SK-N-SH (cell line): Measurements from ENCODE around the gene HS3ST5. TPM values are rescaled to one million over a fixed set of nuclear protein-coding genes. Genes with fewer than 3 reads are reported as not detected.

ENCODE experiments used
- CTCF ChIA-PET: fragments of 300-600, 350-600 bp; formaldehyde crosslinking; extraction: SDS; loops from one replicate; lab custom pipeline; 2021; lab: Yijun Ruan, JAX
- POLR2A ChIA-PET: fragments of 350-600 bp; sonication (Branson Sonifier 250); formaldehyde crosslinking; extraction: SDS; loops from one replicate; lab custom pipeline; 2020; ENCODE audit warnings: antibody characterized with exemption, inconsistent platforms; lab: Yijun Ruan, JAX
- DNase-seq: peaks from one replicate; pipeline ENCODE4 v3.0.0; 2012
- H2AFZ ChIP-seq: fragments of 200-600 bp; sonication (generic); 2 replicates; pipeline ENCODE4 v1.8.1; 2016; ENCODE audit warnings: antibody characterized with exemption, mild to moderate bottlenecking, low read depth
- H3F3A ChIP-seq: fragments of 200-600 bp; sonication (generic); replicated peaks from 2 replicates; pipeline ENCODE3; 2016; ENCODE audit warnings: antibody characterized with exemption, mild to moderate bottlenecking; ENCODE audit not compliant: insufficient read depth
- H3K27ac ChIP-seq, 2 experiments: fragments of 200-500 bp in 1 of 2; fragments of 200-600 bp in 1 of 2; sonication (Bioruptor generic) in 1 of 2; sonication (generic), shearing (Covaris generic) in 1 of 2; 2 replicates each; pipeline versions ENCODE4 v1.5.1 to v1.6.1; 2014 to 2016; ENCODE audit warnings: low read depth in 2 of 2, inconsistent platforms in 1 of 2, low read length in 1 of 2, mild to moderate bottlenecking in 1 of 2, mixed read lengths in 1 of 2
- H3K27me3 ChIP-seq: fragments of 200-600 bp; sonication (generic), shearing (Covaris generic); 2 replicates; pipeline ENCODE4 v1.6.1; 2016; ENCODE audit warnings: mixed run types; ENCODE audit not compliant: insufficient read depth
- H3K36me3 ChIP-seq, 2 experiments: fragments of 200-500 bp in 1 of 2; fragments of 200-600 bp in 1 of 2; sonication (Bioruptor generic) in 1 of 2; sonication (generic) in 1 of 2; replicated peaks in 1 of 2; 2 replicates each; pipeline versions ENCODE3 to v1.5.1; 2014 to 2016; ENCODE audit warnings: low read length in 1 of 2, mild to moderate bottlenecking in 1 of 2; ENCODE audit not compliant: insufficient read depth in 2 of 2, control insufficient read depth in 1 of 2
- H3K4me1 ChIP-seq, 2 experiments: fragments of 200-500 bp in 1 of 2; fragments of 200-600 bp in 1 of 2; sonication (Bioruptor generic) in 1 of 2; sonication (generic), shearing (Covaris generic) in 1 of 2; 2 replicates each; pipeline versions ENCODE4 v1.5.1 to v1.6.1; 2014 to 2016; ENCODE audit warnings: low read depth in 1 of 2, low read length in 1 of 2, mixed run types in 1 of 2; ENCODE audit not compliant: insufficient read depth in 2 of 2, control insufficient read depth in 1 of 2
- H3K4me2 ChIP-seq: fragments of 200-600 bp; sonication (generic), shearing (Covaris generic); 2 replicates; pipeline ENCODE4 v1.6.1; 2017; ENCODE audit warnings: mixed run types
- H3K4me3 ChIP-seq, 2 experiments: fragments of 200-500 bp in 1 of 2; fragments of 200-600 bp in 1 of 2; sonication (Bioruptor generic) in 1 of 2; sonication (generic), shearing (Covaris generic) in 1 of 2; 2 replicates each; pipeline versions ENCODE4 v1.5.1 to v1.8.1; 2014 to 2016; ENCODE audit warnings: low read depth in 2 of 2, inconsistent platforms in 1 of 2, low read length in 1 of 2, mild to moderate bottlenecking in 1 of 2, mixed read lengths in 1 of 2, moderate library complexity in 1 of 2
- H3K79me2 ChIP-seq: fragments of 200-600 bp; sonication (generic); 2 replicates; pipeline ENCODE4 v1.8.1; 2017; ENCODE audit warnings: mild to moderate bottlenecking; ENCODE audit not compliant: insufficient read depth
- H3K9ac ChIP-seq: fragments of 200-600 bp; sonication (generic); 2 replicates; pipeline ENCODE4 v1.6.1; 2017; ENCODE audit warnings: mixed run types
- H3K9me2 ChIP-seq: fragments of 200-600 bp; sonication (generic); 2 replicates; pipeline ENCODE4 v1.6.1; 2017; ENCODE audit warnings: mixed run types
- H3K9me3 ChIP-seq: fragments of 200-600 bp; sonication (generic); 2 replicates; pipeline ENCODE4 v1.6.1; 2017; ENCODE audit warnings: mixed run types, mild to moderate bottlenecking, moderate library complexity
- H4K20me1 ChIP-seq: fragments of 200-600 bp; sonication (generic); 2 replicates; pipeline ENCODE4 v1.6.1; 2017; ENCODE audit warnings: mild to moderate bottlenecking, mixed run types; ENCODE audit not compliant: insufficient read depth
- CHD2 ChIP-seq: fragments of 150-350 bp; IDR thresholded peaks from 2 replicates; pipeline ENCODE4 v1.6.1; 2018; ENCODE audit warnings: low read length; ENCODE audit not compliant: partially characterized antibody
- EP300 ChIP-seq, 2 experiments: IDR thresholded peaks; 2 replicates each; pipeline versions ENCODE4 v1.4.0 to v1.6.1; 2012; ENCODE audit warnings: borderline replicate concordance in 1 of 2, low read depth in 1 of 2, low read length in 1 of 2
- EZH2phosphoT487 ChIP-seq: fragments of 200-600 bp; sonication (generic); IDR thresholded peaks from 2 replicates; pipeline ENCODE4 v1.6.1; 2017; ENCODE audit warnings: low read depth, mixed run types, mild to moderate bottlenecking, antibody characterized with exemption, moderate library complexity, borderline replicate concordance
- FOXJ3 ChIP-seq: sonication (generic); formaldehyde crosslinking; IDR thresholded peaks from 2 replicates; pipeline ENCODE4 v1.5.1; 2020; ENCODE audit warnings: mild to moderate bottlenecking, missing genetic modification reagents
- FOXM1 ChIP-seq: IDR thresholded peaks from 2 replicates; pipeline ENCODE4 v1.4.0; 2012; ENCODE audit warnings: low read depth, mild to moderate bottlenecking
- GABPA ChIP-seq: IDR thresholded peaks from 2 replicates; pipeline ENCODE4 v1.4.0; 2012; ENCODE audit warnings: low read depth, mild to moderate bottlenecking
- JUND ChIP-seq: IDR thresholded peaks from 2 replicates; pipeline ENCODE4 v1.4.0; 2012
- MEF2A ChIP-seq: IDR thresholded peaks from 2 replicates; pipeline ENCODE4 v1.4.0; 2012; ENCODE audit warnings: low read depth, borderline replicate concordance
- MXI1 ChIP-seq: IDR thresholded peaks from 2 replicates; pipeline ENCODE4 v1.6.1; 2012; ENCODE audit warnings: mild to moderate bottlenecking, low read depth, low read length, improper control_type of control experiment
- POLR2AphosphoS5 ChIP-seq: IDR thresholded peaks from 2 replicates; pipeline ENCODE4 v1.6.1; 2012; ENCODE audit warnings: low read depth, low read length
- RAD21 ChIP-seq: IDR thresholded peaks from 2 replicates; pipeline ENCODE4 v1.6.1; 2012; ENCODE audit warnings: mild to moderate bottlenecking, low read length
- RXRA ChIP-seq: IDR thresholded peaks from 2 replicates; pipeline ENCODE4 v1.4.0; 2012; ENCODE audit warnings: low read depth, mild to moderate bottlenecking, borderline replicate concordance
- SMC3 ChIP-seq: IDR thresholded peaks from 2 replicates; pipeline ENCODE4 v1.6.1; 2012; ENCODE audit warnings: low read depth, low read length, improper control_type of control experiment
- TAF1 ChIP-seq: IDR thresholded peaks from 2 replicates; pipeline ENCODE4 v1.6.1; 2012; ENCODE audit warnings: low read depth, mild to moderate bottlenecking, low read length, moderate library complexity, borderline replicate concordance
- TEAD4 ChIP-seq: IDR thresholded peaks from 2 replicates; pipeline ENCODE4 v1.4.0; 2012; ENCODE audit warnings: mild to moderate bottlenecking, borderline replicate concordance; ENCODE audit not compliant: insufficient read depth
- YY1 ChIP-seq: IDR thresholded peaks from 2 replicates; pipeline ENCODE4 v1.4.0; 2012; ENCODE audit warnings: low read depth, mild to moderate bottlenecking
- whole genome bisulfite sequencing: methylation state at CpG from one replicate; pipeline ENCODE4 v1.1.6; 2017; ENCODE audit warnings: low lambda C conversion rate; 5-methylcytosine and 5-hydroxymethylcytosine counted together
- polyA plus RNA-seq, 3 experiments: library from polyadenylated mRNA; depleted of rRNA; stranded (reverse); fragments of >200 nt; gene quantifications; 2 replicates each; pipeline ENCODE4 v1.2.3, GENCODE V29; 2012
- TF ChIP-seq, protein P1 (sequence below): IDR thresholded peaks from 2 replicates; pipeline ENCODE4; 2012
- TF ChIP-seq, protein P2 (sequence below): IDR thresholded peaks from 2 replicates; pipeline ENCODE4 v1.4.0; 2012; ENCODE audit warnings: low read depth, borderline replicate concordance
- TF ChIP-seq, protein P3 (sequence below): IDR thresholded peaks from 2 replicates; pipeline ENCODE4 v1.6.1; 2012; ENCODE audit warnings: mild to moderate bottlenecking, low read depth, low read length, moderate library complexity
- TF ChIP-seq, protein P4 (sequence below): IDR thresholded peaks from 2 replicates; pipeline ENCODE4 v1.4.0; 2012; ENCODE audit warnings: low read depth, borderline replicate concordance

The HS3ST5 gene
- polyA plus RNA-seq, 1 of the 3 experiments (the other 2 are of a cell fraction) = 0.02 TPM

DNA sequence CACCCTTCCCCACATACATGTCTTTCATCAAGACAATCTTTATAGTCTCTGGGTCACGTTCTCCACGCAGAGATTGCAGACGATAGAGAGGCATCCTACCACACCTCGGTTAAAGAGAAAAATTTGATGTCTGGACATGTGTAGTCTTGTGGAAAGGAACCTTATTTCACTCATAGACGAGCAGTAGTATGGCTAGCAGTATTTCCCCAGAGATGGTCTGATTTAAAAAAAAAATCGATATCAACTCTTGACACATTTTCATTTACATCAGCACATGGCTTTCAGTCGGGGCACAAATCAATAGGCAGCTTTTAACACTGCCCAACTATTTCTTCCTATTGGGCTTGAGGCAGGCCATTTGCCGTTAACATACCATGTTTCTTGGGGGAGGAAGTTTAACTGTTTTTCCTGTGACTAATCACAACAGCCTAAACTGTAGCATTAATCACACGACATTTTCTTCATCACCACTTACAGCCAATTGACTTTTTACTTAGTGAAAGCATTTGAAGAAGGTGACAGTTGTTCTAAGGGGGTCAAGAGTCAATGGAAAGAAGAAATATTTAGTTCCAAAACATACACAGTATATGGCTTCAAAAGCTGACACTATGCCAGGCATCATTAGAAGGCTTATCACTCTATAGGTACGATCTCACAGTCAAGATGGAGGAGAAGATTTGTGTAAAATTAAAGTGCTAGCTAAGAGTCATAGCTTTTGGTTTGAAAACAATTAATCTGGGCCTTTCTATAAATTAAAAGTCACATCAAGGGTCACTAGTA lies 242.4 kb downstream of the HS3ST5 start:
- Histone ChIP-seq H3K27me3 (no peaks in the 10 kb centered on the region), H3K9ac (no peak overlapping the region), H3K9me3 (no peaks in the 10 kb centered on the region), H3K4me1 (no peaks in the 10 kb centered on the region), H3K79me2 (no peaks in the 10 kb centered on the region), H3K36me3 (no peaks in the 10 kb centered on the region), H3K4me2 (no peak overlapping the region), H3K9me2 (no peaks in the 10 kb centered on the region), H4K20me1 (no peaks in the 10 kb centered on the region), H3K4me3 (no peak overlapping the region), H3K27ac (no peak overlapping the region), H3F3A (no peaks in the 10 kb centered on the region), H2AFZ (peak overlapping the region; percentile 47; the same call in 1 of the 2 replicates)
- ChIA-PET CTCF (interaction anchor here (1.1 to 1.3 kb wide), 2 partner anchors 8 to 120 kb away, joined by 3 to 5 read pairs; no protein-coding TSS in a partner anchor), POLR2A (no interaction called here)
- 59% methylated on average over 10 of the region's 10 CpGs for WGBS
- TF ChIP-seq, protein P1, sequence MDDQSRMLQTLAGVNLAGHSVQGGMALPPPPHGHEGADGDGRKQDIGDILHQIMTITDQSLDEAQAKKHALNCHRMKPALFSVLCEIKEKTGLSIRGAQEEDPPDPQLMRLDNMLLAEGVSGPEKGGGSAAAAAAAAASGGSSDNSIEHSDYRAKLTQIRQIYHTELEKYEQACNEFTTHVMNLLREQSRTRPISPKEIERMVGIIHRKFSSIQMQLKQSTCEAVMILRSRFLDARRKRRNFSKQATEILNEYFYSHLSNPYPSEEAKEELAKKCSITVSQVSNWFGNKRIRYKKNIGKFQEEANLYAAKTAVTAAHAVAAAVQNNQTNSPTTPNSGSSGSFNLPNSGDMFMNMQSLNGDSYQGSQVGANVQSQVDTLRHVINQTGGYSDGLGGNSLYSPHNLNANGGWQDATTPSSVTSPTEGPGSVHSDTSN = no peak
- TF ChIP-seq CHD2 = no peak
- no peak for TF ChIP-seq EP300 (IDR thresholded peaks at IDR 0.05; ENCODE audit: borderline replicate concordance in 1 of 2, low read depth in 1 of 2, low read length in 1 of 2)
- no peak for TF ChIP-seq MEF2A
- TF ChIP-seq, protein P2, sequence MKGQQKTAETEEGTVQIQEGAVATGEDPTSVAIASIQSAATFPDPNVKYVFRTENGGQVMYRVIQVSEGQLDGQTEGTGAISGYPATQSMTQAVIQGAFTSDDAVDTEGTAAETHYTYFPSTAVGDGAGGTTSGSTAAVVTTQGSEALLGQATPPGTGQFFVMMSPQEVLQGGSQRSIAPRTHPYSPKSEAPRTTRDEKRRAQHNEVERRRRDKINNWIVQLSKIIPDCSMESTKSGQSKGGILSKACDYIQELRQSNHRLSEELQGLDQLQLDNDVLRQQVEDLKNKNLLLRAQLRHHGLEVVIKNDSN = no peak
- TF ChIP-seq RAD21 = no peak
- TF ChIP-seq POLR2AphosphoS5 = no peak
- TF ChIP-seq YY1 = no peak
- TF ChIP-seq MXI1 = no peak
- TF ChIP-seq TEAD4 = no peak
- TF ChIP-seq GABPA = no peak
- TF ChIP-seq EZH2phosphoT487 = no peak
- TF ChIP-seq FOXJ3 (CRISPR knock-in tag) = no peak
- TF ChIP-seq TAF1 = no peak
- DNase-seq = no peak

DNA sequence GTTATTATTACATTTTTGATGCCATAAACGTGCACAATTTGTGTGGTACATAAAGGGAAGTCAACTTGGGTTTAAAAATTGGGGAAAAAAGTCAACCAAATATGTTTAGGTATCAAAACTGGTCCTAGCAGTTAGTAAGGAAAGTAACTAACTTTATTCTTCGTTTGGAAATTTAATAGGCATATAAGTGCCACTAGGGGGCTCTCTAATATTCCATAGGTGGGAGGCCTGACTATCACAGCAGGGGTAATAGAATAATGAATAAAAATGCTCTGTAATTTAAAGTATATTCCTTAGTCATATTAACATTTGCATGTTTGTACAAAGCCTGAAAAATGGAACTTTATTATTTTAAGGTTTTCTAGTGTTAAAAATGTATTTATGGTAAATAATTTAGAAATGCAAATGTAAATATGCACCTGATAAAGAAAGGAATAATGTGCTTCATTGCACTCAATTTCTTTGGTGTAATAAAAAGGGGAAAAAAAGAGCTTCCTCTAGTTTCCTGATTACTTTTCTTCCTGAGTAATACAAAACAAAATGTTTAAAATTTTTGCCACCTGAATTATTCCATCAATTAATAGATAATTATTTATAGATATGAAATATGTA lies 246.2 kb downstream of the HS3ST5 start:
- Histone ChIP-seq H3K4me1 (no peaks in the 10 kb centered on the region), H3K4me2 (no peak overlapping the region), H2AFZ (no peak overlapping the region), H3K9me2 (no peaks in the 10 kb centered on the region), H3K9ac (no peak overlapping the region), H3K27ac (no peak overlapping the region), H3K9me3 (no peaks in the 10 kb centered on the region), H3K79me2 (no peaks in the 10 kb centered on the region), H4K20me1 (no peaks in the 10 kb centered on the region), H3F3A (no peaks in the 10 kb centered on the region), H3K27me3 (no peaks in the 10 kb centered on the region), H3K36me3 (no peaks in the 10 kb centered on the region), H3K4me3 (no peak overlapping the region)
- POLR2A ChIA-PET = no interaction called here
- CTCF ChIA-PET = interaction anchor here (0.6 to 3.0 kb wide), 14 partner anchors 12 to 1981 kb away, joined by 3 to 28 read pairs (median 4); no protein-coding TSS in a partner anchor
- 0% methylated on average over 2 of the region's 2 CpGs for WGBS
- peak; percentile 56 for DNase-seq
- TF ChIP-seq, protein P3, sequence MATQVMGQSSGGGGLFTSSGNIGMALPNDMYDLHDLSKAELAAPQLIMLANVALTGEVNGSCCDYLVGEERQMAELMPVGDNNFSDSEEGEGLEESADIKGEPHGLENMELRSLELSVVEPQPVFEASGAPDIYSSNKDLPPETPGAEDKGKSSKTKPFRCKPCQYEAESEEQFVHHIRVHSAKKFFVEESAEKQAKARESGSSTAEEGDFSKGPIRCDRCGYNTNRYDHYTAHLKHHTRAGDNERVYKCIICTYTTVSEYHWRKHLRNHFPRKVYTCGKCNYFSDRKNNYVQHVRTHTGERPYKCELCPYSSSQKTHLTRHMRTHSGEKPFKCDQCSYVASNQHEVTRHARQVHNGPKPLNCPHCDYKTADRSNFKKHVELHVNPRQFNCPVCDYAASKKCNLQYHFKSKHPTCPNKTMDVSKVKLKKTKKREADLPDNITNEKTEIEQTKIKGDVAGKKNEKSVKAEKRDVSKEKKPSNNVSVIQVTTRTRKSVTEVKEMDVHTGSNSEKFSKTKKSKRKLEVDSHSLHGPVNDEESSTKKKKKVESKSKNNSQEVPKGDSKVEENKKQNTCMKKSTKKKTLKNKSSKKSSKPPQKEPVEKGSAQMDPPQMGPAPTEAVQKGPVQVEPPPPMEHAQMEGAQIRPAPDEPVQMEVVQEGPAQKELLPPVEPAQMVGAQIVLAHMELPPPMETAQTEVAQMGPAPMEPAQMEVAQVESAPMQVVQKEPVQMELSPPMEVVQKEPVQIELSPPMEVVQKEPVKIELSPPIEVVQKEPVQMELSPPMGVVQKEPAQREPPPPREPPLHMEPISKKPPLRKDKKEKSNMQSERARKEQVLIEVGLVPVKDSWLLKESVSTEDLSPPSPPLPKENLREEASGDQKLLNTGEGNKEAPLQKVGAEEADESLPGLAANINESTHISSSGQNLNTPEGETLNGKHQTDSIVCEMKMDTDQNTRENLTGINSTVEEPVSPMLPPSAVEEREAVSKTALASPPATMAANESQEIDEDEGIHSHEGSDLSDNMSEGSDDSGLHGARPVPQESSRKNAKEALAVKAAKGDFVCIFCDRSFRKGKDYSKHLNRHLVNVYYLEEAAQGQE = no peak
- TF ChIP-seq SMC3 = peak; percentile 48
- TF ChIP-seq JUND = no peak
- TF ChIP-seq, protein P4, sequence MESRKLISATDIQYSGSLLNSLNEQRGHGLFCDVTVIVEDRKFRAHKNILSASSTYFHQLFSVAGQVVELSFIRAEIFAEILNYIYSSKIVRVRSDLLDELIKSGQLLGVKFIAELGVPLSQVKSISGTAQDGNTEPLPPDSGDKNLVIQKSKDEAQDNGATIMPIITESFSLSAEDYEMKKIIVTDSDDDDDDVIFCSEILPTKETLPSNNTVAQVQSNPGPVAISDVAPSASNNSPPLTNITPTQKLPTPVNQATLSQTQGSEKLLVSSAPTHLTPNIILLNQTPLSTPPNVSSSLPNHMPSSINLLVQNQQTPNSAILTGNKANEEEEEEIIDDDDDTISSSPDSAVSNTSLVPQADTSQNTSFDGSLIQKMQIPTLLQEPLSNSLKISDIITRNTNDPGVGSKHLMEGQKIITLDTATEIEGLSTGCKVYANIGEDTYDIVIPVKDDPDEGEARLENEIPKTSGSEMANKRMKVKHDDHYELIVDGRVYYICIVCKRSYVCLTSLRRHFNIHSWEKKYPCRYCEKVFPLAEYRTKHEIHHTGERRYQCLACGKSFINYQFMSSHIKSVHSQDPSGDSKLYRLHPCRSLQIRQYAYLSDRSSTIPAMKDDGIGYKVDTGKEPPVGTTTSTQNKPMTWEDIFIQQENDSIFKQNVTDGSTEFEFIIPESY = no peak
- no peak for TF ChIP-seq POLR2AphosphoS5
- no peak for TF ChIP-seq FOXM1
- TF ChIP-seq RXRA = no peak
- TF ChIP-seq TAF1 = no peak
- TF ChIP-seq RAD21 = peak; percentile 83
